ENCODE results near the gene WWP2.

WWP2 gene

GRCh38 chr16:69890892-69891282, 128.8 kb downstream of the WWP2 start:
- no peak for FAIRE-seq

GRCh38 chr16:69892378-69892777, 130.2 kb downstream of the WWP2 start:
- no peak for FAIRE-seq

GRCh38 chr16:69893106-69893505, 131.0 kb downstream of the WWP2 start:
- no peak for FAIRE-seq

- no peak for FAIRE-seq
Observed at GRCh38 chr16:69894676-69895075, 132.5 kb downstream of the WWP2 start.

GRCh38 chr16:69903865-69904415, 141.8 kb downstream of the WWP2 start:
- FAIRE-seq = no peak

GRCh38 chr16:69904495-69905170, 142.5 kb downstream of the WWP2 start:
- no peak for FAIRE-seq

GRCh38 chr16:69905171-69905555, 143.0 kb downstream of the WWP2 start:
- FAIRE-seq = no peak

GRCh38 chr16:69906838-69907401, 144.8 kb downstream of the WWP2 start:
- FAIRE-seq = no peak

GRCh38 chr16:69909043-69909442, 146.9 kb downstream of the WWP2 start:
- FAIRE-seq = no peak

GRCh38 chr16:69909760-69910159, 147.6 kb downstream of the WWP2 start:
- no peak for FAIRE-seq

- no peak for FAIRE-seq
Observed at GRCh38 chr16:69910964-69911363, 148.8 kb downstream of the WWP2 start.

- FAIRE-seq = no peak
Observed at GRCh38 chr16:69916462-69916861, 154.3 kb downstream of the WWP2 start.

GRCh38 chr16:69917311-69917710, 155.2 kb downstream of the WWP2 start:
- FAIRE-seq = no peak

GRCh38 chr16:69917739-69918138, 155.6 kb downstream of the WWP2 start:
- FAIRE-seq = no peak

GRCh38 chr16:69918241-69918640, 156.1 kb downstream of the WWP2 start:
- no peak for FAIRE-seq

GRCh38 chr16:69921127-69921526, 159.0 kb downstream of the WWP2 start:
- FAIRE-seq = no peak

- FAIRE-seq = no peak
Observed at GRCh38 chr16:69922200-69922599, 160.1 kb downstream of the WWP2 start.

GRCh38 chr16:69924041-69924775, 162.1 kb downstream of the WWP2 start:
- FAIRE-seq = no peak

- no peak for FAIRE-seq
Observed at GRCh38 chr16:69924777-69925191, 162.7 kb downstream of the WWP2 start.

- FAIRE-seq = no peak
Observed at GRCh38 chr16:69925311-69925710, 163.2 kb downstream of the WWP2 start.

GRCh38 chr16:69926241-69926640, 164.1 kb downstream of the WWP2 start:
- no peak for FAIRE-seq

- no peak for FAIRE-seq
Observed at GRCh38 chr16:69927056-69927757, 165.1 kb downstream of the WWP2 start.

- no peak for FAIRE-seq
Observed at GRCh38 chr16:69928856-69929400, 166.8 kb downstream of the WWP2 start.
